SK-N-SH (cell line): Measurements from ENCODE around the gene ZNF689. TPM values are rescaled to one million over a fixed set of nuclear protein-coding genes. Genes with fewer than 3 reads are reported as not detected.

Experiments used
- CTCF ChIA-PET: fragments of 300-600, 350-600 bp; formaldehyde crosslinking; extraction: SDS; loops from one replicate; lab custom pipeline; 2021; lab: Yijun Ruan, JAX
- POLR2A ChIA-PET: fragments of 350-600 bp; sonication (Branson Sonifier 250); formaldehyde crosslinking; extraction: SDS; loops from one replicate; lab custom pipeline; 2020; ENCODE audit warnings: antibody characterized with exemption, inconsistent platforms; lab: Yijun Ruan, JAX
- DNase-seq: peaks from one replicate; pipeline ENCODE4 v3.0.0; 2012
- H2AFZ ChIP-seq: fragments of 200-600 bp; sonication (generic); 2 replicates; pipeline ENCODE4 v1.8.1; 2016; ENCODE audit warnings: antibody characterized with exemption, mild to moderate bottlenecking, low read depth
- H3F3A ChIP-seq: fragments of 200-600 bp; sonication (generic); replicated peaks from 2 replicates; pipeline ENCODE3; 2016; ENCODE audit warnings: antibody characterized with exemption, mild to moderate bottlenecking; ENCODE audit not compliant: insufficient read depth
- H3K27ac ChIP-seq, 2 experiments: fragments of 200-500 bp in 1 of 2; fragments of 200-600 bp in 1 of 2; sonication (Bioruptor generic) in 1 of 2; sonication (generic), shearing (Covaris generic) in 1 of 2; 2 replicates each; pipeline versions ENCODE4 v1.5.1 to v1.6.1; 2014 to 2016; ENCODE audit warnings: low read depth in 2 of 2, inconsistent platforms in 1 of 2, low read length in 1 of 2, mild to moderate bottlenecking in 1 of 2, mixed read lengths in 1 of 2
- H3K27me3 ChIP-seq: fragments of 200-600 bp; sonication (generic), shearing (Covaris generic); 2 replicates; pipeline ENCODE4 v1.6.1; 2016; ENCODE audit warnings: mixed run types; ENCODE audit not compliant: insufficient read depth
- H3K36me3 ChIP-seq, 2 experiments: fragments of 200-500 bp in 1 of 2; fragments of 200-600 bp in 1 of 2; sonication (Bioruptor generic) in 1 of 2; sonication (generic) in 1 of 2; replicated peaks in 1 of 2; 2 replicates each; pipeline versions ENCODE3 to v1.5.1; 2014 to 2016; ENCODE audit warnings: low read length in 1 of 2, mild to moderate bottlenecking in 1 of 2; ENCODE audit not compliant: insufficient read depth in 2 of 2, control insufficient read depth in 1 of 2
- H3K4me1 ChIP-seq, 2 experiments: fragments of 200-500 bp in 1 of 2; fragments of 200-600 bp in 1 of 2; sonication (Bioruptor generic) in 1 of 2; sonication (generic), shearing (Covaris generic) in 1 of 2; 2 replicates each; pipeline versions ENCODE4 v1.5.1 to v1.6.1; 2014 to 2016; ENCODE audit warnings: low read depth in 1 of 2, low read length in 1 of 2, mixed run types in 1 of 2; ENCODE audit not compliant: insufficient read depth in 2 of 2, control insufficient read depth in 1 of 2
- H3K4me2 ChIP-seq: fragments of 200-600 bp; sonication (generic), shearing (Covaris generic); 2 replicates; pipeline ENCODE4 v1.6.1; 2017; ENCODE audit warnings: mixed run types
- H3K4me3 ChIP-seq, 2 experiments: fragments of 200-500 bp in 1 of 2; fragments of 200-600 bp in 1 of 2; sonication (Bioruptor generic) in 1 of 2; sonication (generic), shearing (Covaris generic) in 1 of 2; 2 replicates each; pipeline versions ENCODE4 v1.5.1 to v1.8.1; 2014 to 2016; ENCODE audit warnings: low read depth in 2 of 2, inconsistent platforms in 1 of 2, low read length in 1 of 2, mild to moderate bottlenecking in 1 of 2, mixed read lengths in 1 of 2, moderate library complexity in 1 of 2
- H3K79me2 ChIP-seq: fragments of 200-600 bp; sonication (generic); 2 replicates; pipeline ENCODE4 v1.8.1; 2017; ENCODE audit warnings: mild to moderate bottlenecking; ENCODE audit not compliant: insufficient read depth
- H3K9ac ChIP-seq: fragments of 200-600 bp; sonication (generic); 2 replicates; pipeline ENCODE4 v1.6.1; 2017; ENCODE audit warnings: mixed run types
- H3K9me2 ChIP-seq: fragments of 200-600 bp; sonication (generic); 2 replicates; pipeline ENCODE4 v1.6.1; 2017; ENCODE audit warnings: mixed run types
- H3K9me3 ChIP-seq: fragments of 200-600 bp; sonication (generic); 2 replicates; pipeline ENCODE4 v1.6.1; 2017; ENCODE audit warnings: mixed run types, mild to moderate bottlenecking, moderate library complexity
- H4K20me1 ChIP-seq: fragments of 200-600 bp; sonication (generic); 2 replicates; pipeline ENCODE4 v1.6.1; 2017; ENCODE audit warnings: mild to moderate bottlenecking, mixed run types; ENCODE audit not compliant: insufficient read depth
- CTCF ChIP-seq: fragments of 200-600 bp; sonication (generic); IDR thresholded peaks from 2 replicates; pipeline ENCODE4 v1.6.1; 2017; ENCODE audit warnings: antibody characterized with exemption, mild to moderate bottlenecking, moderate library complexity
- GATA2 ChIP-seq: sonication (generic); formaldehyde crosslinking; IDR thresholded peaks from 2 replicates; pipeline ENCODE4 v1.5.0; 2020; ENCODE audit warnings: mild to moderate bottlenecking, missing genetic modification reagents
- NFIC ChIP-seq: IDR thresholded peaks from 2 replicates; pipeline ENCODE4 v1.4.0; 2012; ENCODE audit warnings: borderline replicate concordance
- NRF1 ChIP-seq: IDR thresholded peaks from 2 replicates; pipeline ENCODE4 v1.6.1; 2012; ENCODE audit warnings: low read depth, mild to moderate bottlenecking, low read length
- POLR2AphosphoS5 ChIP-seq: IDR thresholded peaks from 2 replicates; pipeline ENCODE4 v1.6.1; 2012; ENCODE audit warnings: low read depth, low read length
- RAD21 ChIP-seq: IDR thresholded peaks from 2 replicates; pipeline ENCODE4 v1.6.1; 2012; ENCODE audit warnings: mild to moderate bottlenecking, low read length
- REST ChIP-seq: IDR thresholded peaks from 2 replicates; pipeline ENCODE4 v1.6.1; 2012; ENCODE audit warnings: mild to moderate bottlenecking, low read depth, low read length, moderate library complexity
- SMC3 ChIP-seq: IDR thresholded peaks from 2 replicates; pipeline ENCODE4 v1.6.1; 2012; ENCODE audit warnings: low read depth, low read length, improper control_type of control experiment
- TAF1 ChIP-seq: IDR thresholded peaks from 2 replicates; pipeline ENCODE4 v1.6.1; 2012; ENCODE audit warnings: low read depth, mild to moderate bottlenecking, low read length, moderate library complexity, borderline replicate concordance
- WGBS: methylation state at CpG from one replicate; pipeline ENCODE4 v1.1.6; 2017; ENCODE audit warnings: low lambda C conversion rate; 5-methylcytosine and 5-hydroxymethylcytosine counted together
- polyA plus RNA-seq, 3 experiments: library from polyadenylated mRNA; depleted of rRNA; stranded (reverse); fragments of >200 nt; gene quantifications; 2 replicates each; pipeline ENCODE4 v1.2.3, GENCODE V29; 2012

The ZNF689 gene
- polyA plus RNA-seq, 1 of the 3 experiments (the other 2 are of a cell fraction): 2.9 TPM

GRCh38 chr16:30615358-30616091 is 5.3 kb upstream of the ZNF689 start:
- POLR2A ChIA-PET: interaction anchor here (0.7 to 1.0 kb wide), 2 partner anchors 10 to 43 kb away, joined by 3 read pairs; no protein-coding TSS in a partner anchor
- Histone ChIP-seq H2AFZ (no peak overlapping the region), H3K9ac (no peak overlapping the region), H3K79me2 (no peaks in the 10 kb centered on the region), H3K27me3 (no peaks in the 10 kb centered on the region), H4K20me1 (no peaks in the 10 kb centered on the region), H3F3A (no peaks in the 10 kb centered on the region), H3K4me1 (peaks cover 0 to 4% of the 10 kb centered on the region in 2 experiments; a peak in 1 of 4 replicates), H3K27ac (no peak overlapping the region; a peak in 1 of 4 replicates), H3K9me2 (no peaks in the 10 kb centered on the region), H3K4me3 (no peak overlapping the region; a peak in 1 of 4 replicates), H3K4me2 (no peak overlapping the region), H3K36me3 (no peaks in the 10 kb centered on the region), H3K9me3 (no peaks in the 10 kb centered on the region)
- 47% methylated on average over 12 of the region's 12 CpGs for WGBS
- peak; percentile 71 for DNase-seq
- TF ChIP-seq RAD21: peak; percentile 71
- TF ChIP-seq GATA2 (CRISPR knock-in tag): peak; percentile 33; the same call in 1 of the 2 replicates
- TF ChIP-seq CTCF: peak; percentile 59
- no peak for TF ChIP-seq TAF1
- peak; percentile 25; the same call in 1 of the 2 replicates for TF ChIP-seq SMC3
- CTCF ChIA-PET: interaction anchor here (0.6 to 6.1 kb wide), 13 partner anchors 10 to 186 kb away, joined by 3 to 65 read pairs (median 5); partner anchors contain the start of genes DCTPP1, PRR14, SEPHS2 and ZNF688

- WGBS: 31% methylated on average over 18 of the region's 40 CpGs
- H3K4me2 ChIP-seq: peak overlapping the region; percentile 94
- H4K20me1 ChIP-seq: no peaks in the 10 kb centered on the region
- TF ChIP-seq NRF1: 0 out of 2 replicates have a peak, but pooled peaks have one; percentile 15
- TF ChIP-seq POLR2AphosphoS5: no peak
- TF ChIP-seq NFIC: peak; percentile 13; the same call in 1 of the 2 replicates
- no peak for TF ChIP-seq SMC3
- no peak for TF ChIP-seq REST
- H3F3A ChIP-seq: no peaks in the 10 kb centered on the region
- DNase-seq: peak; percentile 84
- H3K9me3 ChIP-seq: no peaks in the 10 kb centered on the region
- ChIA-PET POLR2A (interaction anchor here (0.7 to 2.9 kb wide), 5 partner anchors 24 to 186 kb away, joined by 3 to 14 read pairs (median 4); partner anchors contain the start of genes PRR14, ZNF688, ZNF764 and ZNF785), CTCF (interaction anchor here (0.8 to 3.5 kb wide), 8 partner anchors 11 to 179 kb away, joined by 3 to 14 read pairs (median 4); partner anchors contain the start of genes DCTPP1 and ZNF785)
- H3K79me2 ChIP-seq: peaks cover 25% of the 10 kb centered on the region
- no peaks in the 10 kb centered on the region for H3K9me2 ChIP-seq
- peaks cover 11 to 26% of the 10 kb centered on the region in 2 experiments for H3K36me3 ChIP-seq
- H3K27ac ChIP-seq: peak overlapping the region; percentile 87
- H3K27me3 ChIP-seq: no peaks in the 10 kb centered on the region
- H3K4me1 ChIP-seq: peaks cover 5 to 6% of the 10 kb centered on the region in 2 experiments; a peak in 2 of 4 replicates
- H3K9ac ChIP-seq: peak overlapping the region; percentile 98
- peak overlapping the region; percentile 64 to 87 for H3K4me3 ChIP-seq
- H2AFZ ChIP-seq: peak overlapping the region; percentile 96
These were observed 925 bp downstream of the ZNF689 start for GRCh38 chr16:30609002-30609925.
